ENCODE measurements around the gene KLF9.

- TF ChIP-seq CTCF (IDR thresholded peaks at IDR 0.05) (no peak), EZH2 (IDR thresholded peaks at IDR 0.05; ENCODE audit: borderline replicate concordance, insufficient read depth, low read depth, low read length, poor library complexity, severe bottlenecking) (no peak)
Measured at GRCh38 chr9:70412832-70413463, 1.5 kb downstream of the KLF9 start.

Measured in B cell (primary cell).